ENCODE data around the gene TK1.
"Not testable (repeated sequence)": the region's sequence is repeated elsewhere in the genome, so short reads cannot be mapped to it uniquely, and the experiment has no call there.

The TK1 gene

GRCh38 chr17:78186692-78187595, at the start of gene TK1, which contains the start of gene AFMID:
TSS of gene TK1 (minus strand) at chr17:78187052. CDS start at chr17:78186994, 58 bp downstream.
TSS of gene AFMID (plus strand) at chr17:78187362. CDS start at chr17:78187371, 9 bp downstream.
- DNase-seq, result peak; percentile 88

GRCh38 chr17:78235885-78236284, 49.0 kb upstream of the TK1 start:
- DNase-seq, result no peak

GRCh38 chr17:78235022-78235421, 48.2 kb upstream of the TK1 start:
- DNase-seq, result not testable (repeated sequence)

- no peak for DNase-seq
Measured at GRCh38 chr17:78234261-78234865, 47.5 kb upstream of the TK1 start.

GRCh38 chr17:78233678-78234077, 46.8 kb upstream of the TK1 start:
- no peak for DNase-seq

GRCh38 chr17:78232859-78233173, 46.0 kb upstream of the TK1 start:
- DNase-seq, result no peak

GRCh38 chr17:78231991-78232858, 45.4 kb upstream of the TK1 start:
- DNase-seq, result no peak

- DNase-seq, result no peak
Measured at GRCh38 chr17:78230996-78231935, 44.4 kb upstream of the TK1 start, which contains the start of gene TMEM235. TSS of gene TMEM235 (plus strand) at chr17:78231631. CDS start at chr17:78232024, 393 bp downstream.

GRCh38 chr17:78230252-78230962, 43.6 kb upstream of the TK1 start:
- DNase-seq, result no peak

GRCh38 chr17:78228176-78228575, 41.3 kb upstream of the TK1 start:
- DNase-seq, result no peak

GRCh38 chr17:78227455-78227916, 40.6 kb upstream of the TK1 start:
- no peak for DNase-seq

GRCh38 chr17:78226759-78227454, 40.1 kb upstream of the TK1 start:
- no peak for DNase-seq

- DNase-seq, result no peak
Measured at GRCh38 chr17:78226055-78226758, 39.4 kb upstream of the TK1 start.

- DNase-seq, result no peak
Measured at GRCh38 chr17:78225088-78225865, 38.4 kb upstream of the TK1 start.

- no peak for DNase-seq
Measured at GRCh38 chr17:78224231-78225087, 37.6 kb upstream of the TK1 start.

GRCh38 chr17:78223765-78224164, 36.9 kb upstream of the TK1 start:
- DNase-seq, result no peak

GRCh38 chr17:78223061-78223460, 36.2 kb upstream of the TK1 start:
- no peak for DNase-seq

Measured in GF-D8 (cell line).